NCI-H128 (cell line): ENCODE results near the gene DTYMK.
"Not testable (repeated sequence)": the region's sequence is repeated elsewhere in the genome, so short reads cannot be mapped to it uniquely, and the experiment has no call there.

ENCODE experiments used
- DNase-seq: peaks from one replicate; lab custom pipeline; 2025; ENCODE audit not compliant: unreplicated experiment; lab: John Stamatoyannopoulos, UW

The DTYMK gene

DNA sequence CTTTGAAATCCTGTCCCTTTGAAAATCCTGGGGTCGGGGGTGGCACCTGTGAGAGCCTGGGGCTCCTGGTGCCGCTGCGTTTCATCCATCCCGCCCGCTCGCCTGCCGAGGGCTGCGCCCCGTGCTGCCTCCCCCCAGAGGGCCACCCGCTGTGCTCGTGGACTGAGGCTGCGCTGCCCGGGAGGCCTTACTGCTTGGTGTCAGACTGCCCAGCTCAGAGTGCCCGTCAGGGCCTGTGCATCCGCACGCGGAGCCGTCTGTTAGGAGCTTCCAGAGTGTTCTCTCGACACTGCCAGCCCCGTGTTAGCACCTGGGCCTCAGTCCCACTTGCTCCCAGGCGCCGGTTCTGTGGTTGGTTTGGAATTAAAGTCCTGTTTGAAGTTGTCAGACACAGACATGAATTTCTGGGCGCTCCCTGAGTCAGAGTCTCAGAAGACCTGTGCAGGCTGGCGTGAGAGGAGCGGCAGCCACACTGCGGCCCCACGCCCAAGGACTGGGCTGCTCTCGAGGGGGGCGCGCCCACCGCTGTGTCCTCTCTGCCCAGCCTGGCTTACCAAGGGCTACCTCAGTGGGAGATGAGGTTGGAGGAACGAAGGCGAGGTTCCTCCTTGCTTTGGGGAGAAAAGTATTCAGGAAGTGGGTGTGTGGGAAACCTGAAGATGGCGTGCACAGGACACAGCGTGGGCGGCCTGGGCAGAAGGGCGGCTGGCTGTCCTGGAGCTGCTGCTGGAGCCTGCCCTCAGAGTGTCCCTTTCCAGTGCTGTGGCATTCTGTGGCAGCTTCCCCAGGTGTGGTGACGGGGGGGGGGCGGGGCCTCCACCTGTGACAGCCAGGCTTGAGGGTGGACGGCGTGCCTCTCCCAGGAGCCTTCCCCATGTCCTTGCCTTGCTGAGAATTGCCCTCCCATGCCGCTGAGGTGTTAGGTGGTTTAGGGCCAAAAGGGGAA lies 14.1 kb downstream of the DTYMK start:
- DNase-seq, result no peak

DNA sequence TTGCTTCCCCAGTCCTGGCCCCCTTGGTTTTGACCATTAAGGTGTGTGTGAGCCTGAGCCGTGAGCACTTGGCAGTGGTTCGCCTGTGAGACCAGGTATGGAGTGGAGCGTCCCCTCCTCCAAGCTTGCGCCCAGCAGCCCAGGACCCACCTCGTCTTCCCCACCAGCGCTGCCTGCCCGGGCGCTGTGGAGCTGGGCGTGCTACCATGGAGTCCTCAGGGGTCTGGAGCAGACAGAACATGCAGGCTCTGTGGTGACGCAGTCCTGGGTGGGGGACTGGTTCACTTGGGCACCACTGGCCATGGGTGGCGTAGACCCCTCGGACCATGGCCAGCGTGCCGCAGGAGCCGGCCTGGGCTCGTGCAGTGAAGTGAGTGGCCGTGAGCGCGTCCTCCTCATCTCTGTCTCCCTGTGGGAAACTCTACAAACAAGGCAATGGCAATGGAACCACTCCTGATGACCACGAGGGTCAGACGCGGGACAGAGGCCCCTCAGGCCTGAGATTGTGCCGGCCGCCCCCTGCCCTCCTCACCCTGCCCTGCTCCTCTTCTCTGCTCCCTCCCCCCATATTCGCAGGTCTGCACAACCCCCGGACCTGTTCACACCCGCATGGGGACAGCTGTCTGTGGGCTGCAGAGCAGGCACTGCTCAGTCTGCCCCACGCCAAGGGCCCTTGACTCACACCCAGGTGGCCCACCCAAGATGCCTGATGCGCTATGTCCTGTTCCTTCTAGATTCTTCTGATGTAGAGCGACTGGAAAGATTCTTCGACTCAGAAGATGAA lies 15.0 kb downstream of the DTYMK start:
- no peak for DNase-seq

DNA sequence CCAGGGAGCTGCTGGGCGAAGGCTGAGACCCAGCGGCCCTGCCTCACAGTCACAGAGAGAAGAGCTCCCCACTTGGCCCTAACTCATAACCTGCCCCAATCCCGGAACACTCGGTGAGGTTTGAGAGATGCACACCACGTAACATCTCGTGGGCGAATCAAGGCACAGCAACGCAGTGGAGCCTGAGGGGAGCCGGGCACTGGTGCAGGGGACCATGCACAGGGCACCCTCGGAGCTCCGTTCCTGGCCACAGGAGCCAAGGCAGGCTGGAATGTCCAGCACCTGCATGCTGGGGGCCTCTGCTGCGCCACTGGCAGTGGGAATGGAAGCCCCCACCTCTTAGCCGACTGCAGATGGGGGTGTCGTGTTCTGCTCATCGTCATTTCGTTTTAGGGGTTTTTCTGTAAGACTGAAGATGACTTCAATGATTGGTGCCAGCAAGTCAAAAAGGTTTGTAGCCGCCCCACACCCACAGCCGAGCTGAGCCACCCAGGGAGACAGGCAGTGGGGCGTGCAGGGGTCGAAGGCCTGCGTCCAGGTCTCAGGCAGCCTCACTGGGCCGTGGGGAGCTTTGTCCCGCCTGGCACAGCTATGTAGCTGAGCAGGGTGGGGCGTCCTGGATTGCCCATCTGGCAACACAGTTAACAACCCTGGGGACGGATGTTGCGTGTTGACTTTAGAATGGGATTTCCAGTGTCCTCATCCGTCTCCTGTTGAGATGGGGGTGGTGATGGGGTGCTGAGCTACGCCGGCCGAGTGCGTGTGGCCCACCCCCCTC lies 16.1 kb downstream of the DTYMK start:
- DNase-seq, result no peak

DNA sequence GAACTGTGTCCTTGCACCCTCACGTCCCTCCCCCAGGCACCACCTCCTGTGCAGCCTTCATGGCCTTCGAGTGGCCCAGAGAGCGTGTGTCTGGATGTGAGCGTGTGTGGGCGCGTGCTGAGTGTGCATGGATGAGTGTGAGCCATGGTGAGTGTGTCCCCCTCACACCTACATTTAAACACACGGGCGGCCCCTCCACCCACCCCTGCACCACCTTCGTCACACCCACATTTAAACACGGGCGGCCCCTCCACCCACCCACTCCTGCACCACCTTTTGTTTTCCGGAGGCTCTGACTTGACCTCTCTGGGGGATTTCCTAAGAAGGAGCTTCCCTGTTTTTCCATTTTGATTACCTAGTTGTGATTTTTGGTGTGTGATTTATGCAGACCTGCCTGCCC lies 17.8 kb downstream of the DTYMK start:
- DNase-seq, result no peak

DNA sequence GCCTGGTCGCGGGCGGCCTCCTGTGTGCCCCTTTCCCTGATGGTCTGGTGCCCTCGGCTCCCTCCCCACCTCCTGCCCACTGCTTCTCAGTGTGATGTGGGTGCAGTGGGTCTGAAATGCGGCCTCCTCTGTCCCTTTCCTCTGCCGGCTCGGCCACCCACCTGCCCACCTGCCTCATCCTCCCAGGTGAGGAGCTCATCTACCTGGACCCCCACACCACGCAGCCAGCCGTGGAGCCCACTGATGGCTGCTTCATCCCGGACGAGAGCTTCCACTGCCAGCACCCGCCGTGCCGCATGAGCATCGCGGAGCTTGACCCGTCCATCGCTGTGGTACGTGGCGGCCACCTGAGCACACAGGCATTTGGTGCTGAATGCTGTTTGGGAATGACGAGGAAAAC lies 18.3 kb downstream of the DTYMK start:
- DNase-seq, result no peak

DNA sequence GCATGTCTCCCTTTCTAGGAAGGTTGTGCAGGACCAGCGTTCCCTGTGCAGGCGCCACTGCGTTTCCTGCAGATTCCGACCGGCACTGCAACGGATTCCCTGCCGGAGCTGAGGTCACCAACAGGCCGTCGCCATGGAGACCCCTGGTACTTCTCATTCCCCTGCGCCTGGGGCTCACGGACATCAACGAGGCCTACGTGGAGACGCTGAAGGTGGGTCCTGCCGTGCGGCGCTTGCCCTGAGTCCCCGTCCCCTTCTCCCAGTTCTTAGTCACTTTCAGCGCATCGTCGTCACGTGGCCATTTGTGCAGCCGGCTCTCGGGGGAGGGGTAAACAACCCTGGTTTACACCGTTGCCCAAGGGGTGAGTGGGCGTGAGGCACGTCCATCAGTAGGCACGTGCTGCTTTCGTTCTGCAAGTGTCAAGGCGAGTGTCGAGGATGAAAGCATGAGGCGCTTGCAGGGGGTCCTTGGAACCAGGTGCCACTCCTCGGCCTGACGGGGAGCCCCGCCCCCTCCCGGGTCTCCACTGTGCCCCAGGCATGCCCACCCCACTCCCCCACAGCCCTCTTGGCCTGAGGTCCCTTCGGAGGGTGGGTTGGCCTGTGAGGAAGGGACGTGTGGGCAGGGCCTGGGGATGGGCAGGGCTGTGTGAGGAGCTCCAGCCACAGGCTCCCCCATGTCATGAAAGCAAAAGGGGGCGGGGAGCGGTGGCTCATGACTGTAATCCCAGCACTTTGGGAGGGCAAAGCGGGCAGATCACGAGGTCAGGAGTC lies 19.8 kb downstream of the DTYMK start:
- no peak for DNase-seq

DNA sequence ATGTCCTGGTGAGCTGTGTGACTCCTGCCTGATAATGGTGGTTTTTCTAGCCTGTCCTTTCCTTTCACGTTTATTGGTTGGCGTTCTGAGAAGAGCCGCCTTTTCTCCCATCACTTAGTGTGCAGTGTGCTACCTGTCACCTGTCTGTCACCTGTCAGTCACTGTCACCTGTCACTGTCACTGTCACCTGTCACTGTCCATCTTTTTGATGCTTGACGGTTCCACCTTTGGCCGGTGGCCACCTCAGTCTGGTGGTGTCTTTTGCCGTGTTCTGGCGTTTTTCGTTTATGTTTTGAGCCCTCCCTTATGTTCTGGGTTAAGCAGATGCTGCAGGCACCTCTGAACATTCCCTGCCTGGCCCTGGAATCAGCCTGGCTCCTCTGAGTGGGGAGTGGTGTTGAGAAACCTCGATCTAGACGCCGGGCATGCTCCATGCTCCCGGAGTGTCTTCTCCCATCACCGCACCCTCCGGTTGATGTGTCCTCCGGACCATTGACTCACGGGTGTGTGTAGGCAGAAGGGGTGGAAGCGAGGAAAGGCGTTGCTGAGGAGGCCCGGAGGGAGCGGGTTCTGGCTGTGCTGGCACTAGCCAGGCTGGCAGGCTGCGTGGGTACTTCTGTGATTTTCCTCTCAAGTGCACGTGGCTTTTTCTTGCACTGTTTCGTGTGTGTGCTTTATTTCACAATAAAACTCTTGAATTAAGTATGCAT lies 20.7 kb downstream of the DTYMK start:
- DNase-seq, result no peak

DNA sequence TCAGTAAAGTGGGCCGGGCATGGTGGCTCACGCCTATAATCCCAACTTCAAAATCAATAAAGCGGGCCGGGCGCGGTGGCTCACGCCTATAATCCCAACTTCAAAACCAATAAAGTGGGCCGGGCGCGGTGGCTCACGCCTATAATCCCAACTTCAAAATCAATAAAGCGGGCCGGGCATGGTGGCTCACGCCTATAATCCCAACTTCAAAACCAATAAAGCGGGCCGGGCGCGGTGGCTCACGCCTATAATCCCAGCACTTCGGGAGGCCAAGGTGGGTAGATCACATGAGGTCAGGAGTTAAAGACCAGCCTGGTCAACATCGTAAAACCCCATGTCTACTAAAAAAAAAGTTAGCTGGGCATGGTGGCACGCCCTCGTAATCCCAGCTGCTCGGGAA lies 23.9 kb downstream of the DTYMK start:
- DNase-seq, result not testable (repeated sequence)

DNA sequence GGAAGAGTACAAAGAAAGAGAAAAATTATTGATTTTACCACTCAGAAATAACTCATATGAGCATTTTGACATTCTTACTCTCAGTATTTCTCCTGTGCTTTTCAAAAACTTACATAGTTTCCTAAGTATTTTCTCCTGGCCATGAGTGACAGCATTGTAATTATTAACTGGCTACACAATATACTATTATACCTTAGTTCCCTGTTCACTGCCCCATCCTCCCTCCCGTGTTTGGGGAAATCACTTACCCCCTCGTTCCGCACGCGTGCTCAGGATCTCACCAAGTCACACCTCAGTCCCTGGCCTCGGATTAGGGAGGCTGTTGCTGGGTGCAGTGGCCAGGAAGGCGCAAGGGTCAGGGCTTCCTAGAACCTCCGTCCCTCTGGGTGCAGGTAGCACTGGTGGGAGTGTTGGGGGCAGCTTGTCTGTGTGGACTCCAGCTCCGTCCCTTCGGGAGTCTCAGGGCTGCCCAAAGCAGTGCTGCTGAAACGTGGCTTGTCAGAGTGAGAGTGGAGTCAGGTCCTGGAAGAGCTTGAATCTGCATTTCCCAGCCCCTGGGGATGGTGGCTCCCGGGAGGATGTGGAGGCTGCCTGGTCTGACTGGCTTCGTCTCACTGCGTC lies 25.9 kb downstream of the DTYMK start:
- DNase-seq, result no peak

DNA sequence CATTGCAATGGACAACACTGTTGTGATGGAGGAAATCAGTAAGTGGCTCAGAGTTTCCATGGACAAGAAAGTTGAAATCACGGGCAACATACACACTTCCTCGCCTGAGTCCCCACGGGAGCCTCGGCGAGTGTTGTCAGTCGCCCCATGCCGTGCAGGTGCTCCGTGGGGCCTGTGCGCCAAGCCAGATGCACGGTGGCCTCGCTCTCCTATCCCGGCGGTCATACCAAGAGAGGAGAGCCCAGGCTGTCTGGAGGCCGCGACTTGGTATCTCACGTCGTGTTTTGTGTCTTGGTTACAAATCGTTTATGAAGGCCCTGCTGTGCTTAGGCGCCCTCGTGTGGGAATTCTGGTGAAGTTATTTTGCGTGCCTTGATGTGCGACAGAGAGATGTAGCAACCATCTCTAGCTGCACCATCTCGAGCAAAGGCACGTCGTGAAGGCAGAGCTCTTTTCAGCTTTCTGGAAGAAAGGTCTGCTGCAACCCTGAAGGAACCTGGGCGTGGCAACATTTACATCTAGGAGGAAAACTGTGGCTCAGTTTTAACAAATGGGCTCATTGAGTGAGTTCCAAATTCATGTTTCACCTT lies 27.4 kb downstream of the DTYMK start:
- DNase-seq, result no peak

DNA sequence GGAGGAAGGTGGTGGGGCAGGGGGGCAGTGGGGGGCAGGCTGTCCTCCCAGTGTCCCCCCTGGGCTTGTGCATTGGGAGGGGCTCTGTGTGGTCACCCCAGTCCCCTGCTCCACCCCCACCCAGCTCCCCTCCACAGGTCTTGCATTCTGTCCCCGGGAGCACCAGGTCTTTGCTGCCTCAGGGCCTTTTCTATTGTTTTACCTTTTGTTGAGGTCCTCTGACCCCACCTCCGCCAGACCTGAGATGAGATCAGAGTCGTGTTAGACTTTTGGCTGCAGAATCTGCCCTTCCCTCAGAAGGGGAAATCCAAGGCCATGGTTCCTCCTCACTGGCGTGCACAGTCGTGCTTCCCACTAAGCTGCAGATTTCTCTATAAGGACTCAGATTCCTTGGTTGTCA lies 28.3 kb downstream of the DTYMK start:
- no peak for DNase-seq

DNA sequence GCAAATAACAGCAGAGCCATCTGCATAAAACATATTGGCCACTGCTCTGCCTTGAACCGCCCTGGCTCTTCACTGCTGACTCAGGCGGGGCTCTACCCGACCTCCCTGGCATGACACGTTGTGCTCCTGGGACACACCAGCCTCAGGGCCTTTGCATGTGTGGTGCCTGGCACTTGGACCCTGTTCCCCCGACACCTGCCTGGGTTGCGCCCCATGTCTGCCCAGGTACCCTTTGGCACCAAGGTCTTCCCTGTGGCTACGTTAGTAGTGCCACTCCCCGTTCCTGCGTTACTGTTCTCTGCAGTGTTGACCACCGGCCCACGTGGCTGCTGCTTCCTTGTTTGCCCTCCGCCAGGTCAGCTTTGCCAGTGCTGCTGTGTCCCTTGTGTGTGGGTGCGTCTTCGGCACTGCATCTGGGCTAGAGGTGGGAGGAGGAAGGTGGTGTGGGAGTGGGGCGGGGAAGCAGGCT lies 28.8 kb downstream of the DTYMK start:
- DNase-seq, result no peak

DNA sequence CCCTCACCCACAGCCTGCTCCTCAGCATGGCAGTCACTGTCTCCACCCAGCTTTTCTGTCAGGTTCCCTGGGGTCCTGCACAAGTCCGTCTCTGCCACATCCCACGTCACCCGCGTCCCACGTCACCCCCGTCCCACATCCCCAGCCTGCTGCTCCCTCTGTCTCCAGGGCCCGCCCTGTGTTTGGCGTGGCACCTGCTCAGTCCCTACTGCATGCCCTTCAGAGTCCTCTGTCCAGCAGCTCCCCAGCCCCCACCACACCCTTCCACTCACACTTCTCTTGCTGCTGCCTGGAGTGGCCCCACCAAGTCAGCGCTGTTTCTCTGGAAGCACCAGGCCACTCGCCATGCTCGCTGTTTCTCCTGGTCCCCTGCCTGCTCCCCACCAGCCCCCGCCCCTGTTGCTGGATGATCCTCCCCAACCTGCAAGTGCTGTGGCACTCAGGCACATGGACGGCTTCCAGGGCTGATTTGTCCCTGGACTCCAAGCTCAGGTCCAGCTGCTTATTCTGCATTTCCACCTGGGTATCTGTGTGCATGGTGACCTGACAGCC lies 30.3 kb downstream of the DTYMK start:
- no peak for DNase-seq

DNA sequence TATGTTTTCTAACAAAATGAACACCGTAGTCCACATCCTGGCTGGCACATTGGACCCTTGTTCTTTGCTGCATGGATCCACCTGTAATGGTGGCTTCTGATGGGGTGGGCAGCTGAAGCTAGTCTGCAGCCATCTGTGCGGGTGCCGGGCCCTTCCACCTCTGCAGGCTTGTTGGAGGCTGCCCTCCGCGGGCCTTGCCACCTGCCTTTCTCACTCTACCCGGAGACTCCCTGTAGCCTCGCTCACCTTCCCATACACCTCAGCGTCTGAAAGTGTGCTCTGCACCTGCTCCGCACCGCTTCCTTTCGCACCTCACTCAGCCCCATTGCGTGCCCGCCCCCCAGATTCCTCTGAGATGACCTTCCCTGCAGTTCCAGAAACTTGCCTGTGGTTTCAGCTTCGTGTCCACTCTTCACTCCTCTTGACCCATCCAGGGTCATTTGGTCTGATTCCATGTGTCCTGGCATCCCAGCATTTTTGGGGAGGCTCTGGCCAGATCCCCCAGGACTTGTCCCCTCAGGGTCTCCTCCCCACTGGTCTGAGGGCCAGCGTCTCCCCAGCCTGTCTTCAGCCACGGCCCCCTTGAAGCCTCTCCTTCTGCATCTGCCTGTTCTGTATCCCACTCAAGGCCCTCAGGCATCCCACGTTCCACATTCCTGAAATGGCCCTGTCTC lies 31.0 kb downstream of the DTYMK start:
- no peak for DNase-seq

DNA sequence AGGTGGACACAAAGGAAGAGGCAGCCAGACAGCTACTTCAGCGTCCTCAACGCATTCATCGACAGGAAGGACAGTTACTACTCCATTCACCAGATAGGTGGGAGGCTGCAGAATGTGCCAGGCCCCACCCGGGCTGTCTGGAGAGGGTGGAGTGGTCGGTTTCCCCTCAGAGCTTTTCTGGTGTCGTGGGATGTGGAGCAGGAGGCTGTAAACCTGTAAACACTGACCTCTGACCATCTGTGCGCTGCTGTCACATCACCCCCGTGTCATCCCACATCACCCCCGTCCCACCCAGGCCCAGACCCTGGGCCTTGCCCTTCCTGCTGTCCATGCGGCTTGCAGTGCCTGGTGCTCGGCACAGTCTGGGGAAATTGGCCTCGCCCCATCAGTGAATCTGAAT lies 32.1 kb downstream of the DTYMK start:
- no peak for DNase-seq

DNA sequence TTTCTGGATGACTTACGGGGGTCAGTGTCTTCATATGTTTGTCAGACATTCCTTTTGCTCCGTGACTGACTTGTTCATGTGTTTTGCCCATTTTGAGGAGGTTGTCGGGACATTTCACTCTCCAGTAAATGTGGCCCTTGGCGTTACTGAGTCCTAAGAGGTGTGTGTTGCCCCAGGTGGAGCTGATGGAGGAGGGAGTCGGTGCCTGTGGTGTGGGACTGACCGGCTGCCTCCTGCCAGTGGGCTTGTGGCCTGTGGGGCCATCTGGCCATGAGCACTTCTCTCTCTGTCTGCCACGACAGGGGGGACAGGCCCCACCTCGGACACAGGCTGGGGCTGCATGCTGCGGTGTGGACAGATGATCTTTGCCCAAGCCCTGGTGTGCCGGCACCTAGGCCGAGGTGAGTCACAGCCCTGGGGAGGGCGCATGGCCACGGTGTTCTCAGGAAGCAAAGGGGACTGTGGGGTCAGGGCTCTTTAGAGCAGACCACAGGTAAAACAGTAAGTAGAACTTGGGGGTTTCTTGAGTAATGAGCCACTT lies 33.3 kb downstream of the DTYMK start:
- DNase-seq, result no peak

DNA sequence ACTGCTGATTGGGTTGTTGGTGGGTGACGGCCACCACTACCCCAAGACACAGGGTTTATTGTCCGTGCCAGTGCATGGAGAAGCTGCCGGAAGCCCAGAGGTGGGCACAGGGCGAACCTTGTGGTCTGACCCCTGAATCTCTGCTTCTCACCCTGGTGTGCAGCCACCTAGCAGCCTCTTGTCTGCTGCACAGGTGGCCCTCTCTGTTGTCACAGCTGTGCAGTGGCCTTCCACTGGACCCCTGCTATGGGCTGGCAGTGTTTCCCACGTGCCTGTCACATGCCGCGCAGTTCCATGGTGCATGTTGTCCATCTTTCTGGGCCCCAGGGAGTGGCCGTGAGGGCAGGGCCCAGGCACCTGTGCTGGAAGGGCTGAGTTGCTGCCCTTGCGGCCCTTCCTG lies 33.9 kb downstream of the DTYMK start:
- no peak for DNase-seq

DNA sequence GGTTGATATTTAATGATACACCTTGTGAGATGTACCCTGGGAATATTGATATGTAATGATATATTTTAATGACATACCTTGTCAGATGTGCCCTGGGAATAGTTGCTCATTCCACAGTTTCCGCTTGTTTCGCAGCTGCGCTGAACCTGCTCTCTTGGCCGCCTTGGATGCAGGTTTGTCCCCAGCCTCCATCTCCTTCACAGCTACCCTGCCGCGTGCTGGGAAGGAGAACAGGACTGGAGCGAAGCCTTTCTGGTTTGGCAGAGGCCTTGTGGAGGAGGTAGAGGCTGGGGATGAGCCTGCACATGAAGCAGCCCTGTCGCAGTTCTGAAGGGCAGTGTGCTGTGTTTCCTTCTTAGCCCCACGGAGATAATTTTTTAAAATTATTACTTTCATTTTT lies 34.5 kb downstream of the DTYMK start:
- DNase-seq, result no peak
